PC-3 (cell line): ENCODE results near the gene VAMP4. TPM values are rescaled to one million over a fixed set of nuclear protein-coding genes. Genes with fewer than 3 reads are reported as not detected.

ENCODE experiments used
- ATAC-seq: fragments of 200-7000 bp; cut with Tn5 transposase; 2 replicates; pipeline ENCODE4 v1.9.1; 2020; ENCODE audit warnings: mild to moderate bottlenecking, moderate library complexity
- BruUV-seq: library from RNA; stranded (reverse); fragments of 400-500 nt; replicated peaks from 2 replicates; lab custom pipeline; 2021; lab: Mats Ljungman, UMichigan
- CTCF ChIA-PET: fragments of 300-600 bp; sonication (Branson Sonifier 250); formaldehyde crosslinking; loops from one replicate; lab custom pipeline; 2022; ENCODE audit warnings: antibody characterized with exemption; lab: Charles Lee
- POLR2A ChIA-PET: fragments of 300-600 bp; sonication (Branson Sonifier 250); formaldehyde crosslinking; loops from one replicate; lab custom pipeline; 2022; ENCODE audit warnings: antibody characterized with exemption; ENCODE audit not compliant: unreplicated experiment; lab: Charles Lee
- DNase-seq: peaks from one replicate; pipeline ENCODE4 v3.0.0-alpha.2; 2015
- H2AFZ ChIP-seq: fragments of 300-600 bp; sonication (generic); 2 replicates; pipeline ENCODE4 v1.6.0; 2016; ENCODE audit warnings: antibody characterized with exemption, low read length
- H3F3A ChIP-seq: fragments of 300-600 bp; sonication (generic); one replicate; pipeline ENCODE4 v1.6.0; 2017; ENCODE audit warnings: antibody characterized with exemption, low read length, control low read depth, mild to moderate bottlenecking; ENCODE audit not compliant: unreplicated experiment
- H3K27ac ChIP-seq: fragments of 300-600 bp; sonication (generic); 2 replicates; pipeline ENCODE4 v1.5.1; 2016; ENCODE audit warnings: mild to moderate bottlenecking, low read length
- H3K27me3 ChIP-seq: fragments of 300-600 bp; sonication (generic); 2 replicates; pipeline ENCODE4 v1.6.1; 2016; ENCODE audit warnings: low read length, mixed read lengths
- H3K36me3 ChIP-seq: fragments of 300-600 bp; sonication (generic); 2 replicates; pipeline ENCODE4 v1.6.1; 2016; ENCODE audit warnings: low read depth, mixed run types, low read length, mixed read lengths
- H3K4me1 ChIP-seq: fragments of 300-600 bp; sonication (generic); 2 replicates; pipeline ENCODE4 v1.5.1; 2016; ENCODE audit warnings: low read length; ENCODE audit not compliant: insufficient read depth
- H3K4me2 ChIP-seq: fragments of 300-600 bp; sonication (generic); 2 replicates; pipeline ENCODE4 v1.6.0; 2016; ENCODE audit warnings: low read length
- H3K4me3 ChIP-seq: fragments of 300-600 bp; sonication (generic); 2 replicates; pipeline ENCODE4 v1.5.1; 2016; ENCODE audit warnings: mild to moderate bottlenecking, low read length, mixed read lengths
- H3K79me2 ChIP-seq: fragments of 300-600 bp; sonication (generic); 2 replicates; pipeline ENCODE4 v1.6.1; 2017; ENCODE audit warnings: low read length, mixed read lengths
- H3K9ac ChIP-seq: fragments of 300-600 bp; sonication (generic); 2 replicates; pipeline ENCODE4 v1.6.0; 2016; ENCODE audit warnings: mild to moderate bottlenecking, low read length
- H3K9me2 ChIP-seq: fragments of 300-600 bp; sonication (generic); replicated peaks from 2 replicates; pipeline ENCODE4 v1.6.1; 2016; ENCODE audit warnings: mixed run types, low read length, mixed read lengths
- H3K9me3 ChIP-seq: fragments of 300-600 bp; sonication (generic); 2 replicates; pipeline ENCODE4 v1.6.1; 2016; ENCODE audit warnings: low read length, mixed read lengths
- H4K20me1 ChIP-seq: fragments of 300-600 bp; sonication (generic); 2 replicates; pipeline ENCODE4 v1.6.1; 2016; ENCODE audit warnings: low read length, mixed read lengths
- CTCF ChIP-seq: fragments of 300-600 bp; sonication (generic); conservative IDR thresholded peaks from 2 replicates; pipeline ENCODE4 v1.5.1; 2017; ENCODE audit warnings: antibody characterized with exemption, low read depth, mild to moderate bottlenecking, low read length
- EZH2 ChIP-seq: fragments of 300-600 bp; sonication (generic); IDR thresholded peaks from one replicate; pipeline ENCODE4 v1.6.1; 2017; ENCODE audit warnings: antibody characterized with exemption, mild to moderate bottlenecking, low read length; ENCODE audit not compliant: unreplicated experiment
- EZH2phosphoT487 ChIP-seq: fragments of 300-600 bp; sonication (generic); IDR thresholded peaks from 2 replicates; pipeline ENCODE4 v1.6.1; 2018; ENCODE audit warnings: mild to moderate bottlenecking, antibody characterized with exemption, low read length, borderline replicate concordance
- intact Hi-C: fragments of 100-400 bp; cut with micrococcal nuclease; formaldehyde crosslinking; loops from 2 replicates; pipeline ENCODE4 v1.9.0; 2023
- total RNA-seq: library from RNA; depleted of rRNA; stranded (reverse); fragments of >200 nt; gene quantifications from 2 replicates; pipeline ENCODE4 v1.2.3, GENCODE V29; 2014

The VAMP4 gene
- total RNA-seq, 1 experiment from 2014 or later, result 7.2 TPM

- intact Hi-C loops, result no loop called here
- no peak overlapping the region for H3K4me3 ChIP-seq
- peak overlapping the region; percentile 20 for H2AFZ ChIP-seq
- no peaks in the 10 kb centered on the region for H3K36me3 ChIP-seq
- H3K9ac ChIP-seq, result no peak overlapping the region
- no peaks in the 10 kb centered on the region for H3K9me3 ChIP-seq
- no peaks in the 10 kb centered on the region for H3F3A ChIP-seq
- POLR2A ChIA-PET, result interaction anchor here (0.6 kb wide), 1 partner anchor 10 kb away, joined by 3 read pairs; no protein-coding TSS in a partner anchor
- no peaks in the 10 kb centered on the region for H3K79me2 ChIP-seq
- CTCF ChIA-PET, result interaction anchor here (0.6 to 1.1 kb wide), 3 partner anchors 10 to 348 kb away, joined by 3 to 4 read pairs (median 3); no protein-coding TSS in a partner anchor
- H3K9me2 ChIP-seq, result no peaks in the 10 kb centered on the region
- no peak for TF ChIP-seq EZH2phosphoT487
- TF ChIP-seq CTCF, result no peak
- no peak for TF ChIP-seq EZH2
- H3K4me2 ChIP-seq, result peak overlapping the region; percentile 19
- ATAC-seq, result peak; percentile 7; the same call in 1 of the 2 replicates
- peaks cover 41% of the 10 kb centered on the region for H3K27me3 ChIP-seq
- H4K20me1 ChIP-seq, result no peaks in the 10 kb centered on the region
- BruUV-seq, result no TSS peak
- H3K4me1 ChIP-seq, result peaks cover 8% of the 10 kb centered on the region
- no peak overlapping the region for H3K27ac ChIP-seq
- no peak for DNase-seq
Observed at GRCh38 chr1:171654201-171654941, 87.5 kb downstream of the VAMP4 start.

GRCh38 chr1:171653796-171654195, 88.1 kb downstream of the VAMP4 start:
- H3K9ac ChIP-seq, result no peak overlapping the region
- no TSS peak for BruUV-seq
- H3K27me3 ChIP-seq, result peaks cover 41% of the 10 kb centered on the region
- H2AFZ ChIP-seq, result peak overlapping the region; percentile 20
- no peak overlapping the region for H3K4me3 ChIP-seq
- peak; percentile 16; the same call in 1 of the 2 replicates for TF ChIP-seq EZH2phosphoT487
- TF ChIP-seq EZH2, result no peak
- H3K79me2 ChIP-seq, result no peaks in the 10 kb centered on the region
- H3K36me3 ChIP-seq, result no peaks in the 10 kb centered on the region
- no peaks in the 10 kb centered on the region for H3K9me2 ChIP-seq
- no peaks in the 10 kb centered on the region for H3F3A ChIP-seq
- peaks cover 8% of the 10 kb centered on the region for H3K4me1 ChIP-seq
- peak overlapping the region; percentile 19 for H3K4me2 ChIP-seq
- CTCF ChIA-PET, result interaction anchor here (1.1 kb wide), 1 partner anchor 62 kb away, joined by 3 read pairs; no protein-coding TSS in a partner anchor
- peak; percentile 62 for DNase-seq
- ATAC-seq, result peak; percentile 62
- H3K9me3 ChIP-seq, result no peaks in the 10 kb centered on the region
- POLR2A ChIA-PET, result interaction anchor here (0.6 kb wide), 1 partner anchor 10 kb away, joined by 3 read pairs; no protein-coding TSS in a partner anchor
- no peak overlapping the region for H3K27ac ChIP-seq
- intact Hi-C loops, result no loop called here
- no peaks in the 10 kb centered on the region for H4K20me1 ChIP-seq

GRCh38 chr1:171652234-171652822, 89.5 kb downstream of the VAMP4 start, which contains the start of gene MYOC:
Gene MYOC, minus strand, starts transcription at chr1:171652688. Its CDS starts 77 bp downstream, at chr1:171652611.
- DNase-seq, result no peak
- H3K4me1 ChIP-seq, result peaks cover 8% of the 10 kb centered on the region
- no peak within 1 kb of the TSS for H3K4me3 ChIP-seq
- no peaks in the 10 kb centered on the region for H4K20me1 ChIP-seq
- H3K27ac ChIP-seq, result no peak within 1 kb of the TSS
- H3K9me3 ChIP-seq, result no peaks in the 10 kb centered on the region
- intact Hi-C loops, result no loop called here
- no peaks in the 10 kb centered on the region for H3K36me3 ChIP-seq
- ATAC-seq, result no peak
- no peaks in the 10 kb centered on the region for H3F3A ChIP-seq
- TF ChIP-seq CTCF (no peak), EZH2phosphoT487 (no peak), EZH2 (no peak)
- no peaks in the 10 kb centered on the region for H3K79me2 ChIP-seq
- ChIA-PET POLR2A (no interaction called here), CTCF (no interaction called here)
- no peaks in the 10 kb centered on the region for H3K9me2 ChIP-seq
- no TSS peak for BruUV-seq
- peak within 1 kb of the TSS; percentile 19; the same call in 1 of the 2 replicates for H3K4me2 ChIP-seq
- H3K9ac ChIP-seq, result no peak within 1 kb of the TSS
- no peak within 1 kb of the TSS for H2AFZ ChIP-seq
- peaks cover 41% of the 10 kb centered on the region for H3K27me3 ChIP-seq
